Upper lobe of right lung (tissue), 1 donor: ENCODE measurements around the gene OR5H14. TPM values are rescaled to one million over a fixed set of nuclear protein-coding genes. Genes with fewer than 3 reads are reported as not detected.
"Not testable (repeated sequence)": the region's sequence is repeated elsewhere in the genome, so short reads cannot be mapped to it uniquely, and the experiment has no call there.

Experiments
- ATAC-seq: fragments of 200-7000 bp; cut with Tn5 transposase; one replicate; pipeline ENCODE4 v1.9.1; 2020; ENCODE audit warnings: mild to moderate bottlenecking, moderate library complexity
- DNase-seq: peaks from one replicate; pipeline ENCODE4 v3.0.0-alpha.2; 2020
- H3K27ac ChIP-seq: fragments of 200-600 bp; one replicate; pipeline ENCODE4 v1.8.0; 2022
- H3K27me3 ChIP-seq: fragments of 200-600 bp; one replicate; pipeline ENCODE4 v1.8.0; 2022; ENCODE audit warnings: mild to moderate bottlenecking
- H3K36me3 ChIP-seq: fragments of 200-600 bp; one replicate; pipeline ENCODE4 v1.8.0; 2022
- H3K4me1 ChIP-seq: fragments of 200-600 bp; one replicate; pipeline ENCODE4 v1.8.0; 2022
- H3K4me3 ChIP-seq: fragments of 200-600 bp; one replicate; pipeline ENCODE4 v1.8.0; 2022; ENCODE audit warnings: mild to moderate bottlenecking
- H3K9me3 ChIP-seq: fragments of 200-600 bp; one replicate; pipeline ENCODE4 v1.8.0; 2022
- intact Hi-C: fragments of 100-400 bp; cut with DNase I; formaldehyde crosslinking; loops from one replicate; pipeline ENCODE4 v1.11.0; 2022
- total RNA-seq: library from RNA; stranded (reverse); fragmentation: NEBNext Ultra II Directional; extraction: Animal tissue kit (Norgen Biotek cat#: 25700); gene quantifications from one replicate; pipeline ENCODE4 v1.2.1, GENCODE V29; 2021
- TF ChIP-seq, protein P1 (sequence below): fragments of 200-600 bp; IDR thresholded peaks from one replicate; pipeline ENCODE4 v1.8.0; 2022; ENCODE audit warnings: antibody characterized with exemption
- donor health status: DM: no; HTN: yes; CAD: no; lungs with severe emphysema.

OR5H14 gene
- total RNA-seq, 1 donor from 2014 or later, result not detected

DNA sequence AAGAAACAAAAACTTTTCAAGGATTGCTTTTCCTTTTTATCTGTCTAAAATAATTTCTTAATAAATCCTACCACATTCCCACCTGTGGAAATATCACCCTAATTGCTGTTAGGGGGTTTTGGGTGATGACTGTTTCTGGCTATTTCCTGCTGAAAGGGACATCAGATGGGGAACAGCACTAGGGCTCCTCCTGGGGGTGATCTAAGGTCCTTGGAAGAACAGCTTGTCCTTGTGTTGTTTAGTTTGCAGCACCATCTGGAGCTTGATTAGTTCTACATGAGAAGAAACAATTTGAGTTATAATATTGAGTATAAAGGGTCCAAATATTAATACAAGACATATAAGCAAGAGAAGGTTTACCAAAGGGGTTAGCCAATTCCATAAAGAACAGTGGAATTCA is 37.9 kb downstream of the OR5H14 start:
- ATAC-seq (peak; percentile 56), DNase-seq (no peak)
- intact Hi-C loops, result no loop called here
- no peaks in the 10 kb centered on the region for H3K9me3 ChIP-seq
- H3K27me3 ChIP-seq, result no peaks in the 10 kb centered on the region
- TF ChIP-seq, protein P1, sequence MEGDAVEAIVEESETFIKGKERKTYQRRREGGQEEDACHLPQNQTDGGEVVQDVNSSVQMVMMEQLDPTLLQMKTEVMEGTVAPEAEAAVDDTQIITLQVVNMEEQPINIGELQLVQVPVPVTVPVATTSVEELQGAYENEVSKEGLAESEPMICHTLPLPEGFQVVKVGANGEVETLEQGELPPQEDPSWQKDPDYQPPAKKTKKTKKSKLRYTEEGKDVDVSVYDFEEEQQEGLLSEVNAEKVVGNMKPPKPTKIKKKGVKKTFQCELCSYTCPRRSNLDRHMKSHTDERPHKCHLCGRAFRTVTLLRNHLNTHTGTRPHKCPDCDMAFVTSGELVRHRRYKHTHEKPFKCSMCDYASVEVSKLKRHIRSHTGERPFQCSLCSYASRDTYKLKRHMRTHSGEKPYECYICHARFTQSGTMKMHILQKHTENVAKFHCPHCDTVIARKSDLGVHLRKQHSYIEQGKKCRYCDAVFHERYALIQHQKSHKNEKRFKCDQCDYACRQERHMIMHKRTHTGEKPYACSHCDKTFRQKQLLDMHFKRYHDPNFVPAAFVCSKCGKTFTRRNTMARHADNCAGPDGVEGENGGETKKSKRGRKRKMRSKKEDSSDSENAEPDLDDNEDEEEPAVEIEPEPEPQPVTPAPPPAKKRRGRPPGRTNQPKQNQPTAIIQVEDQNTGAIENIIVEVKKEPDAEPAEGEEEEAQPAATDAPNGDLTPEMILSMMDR, result no peak
- H3K27ac ChIP-seq, result no peak overlapping the region
- no peaks in the 10 kb centered on the region for H3K4me1 ChIP-seq
- H3K4me3 ChIP-seq, result no peak overlapping the region
- no peaks in the 10 kb centered on the region for H3K36me3 ChIP-seq

DNA sequence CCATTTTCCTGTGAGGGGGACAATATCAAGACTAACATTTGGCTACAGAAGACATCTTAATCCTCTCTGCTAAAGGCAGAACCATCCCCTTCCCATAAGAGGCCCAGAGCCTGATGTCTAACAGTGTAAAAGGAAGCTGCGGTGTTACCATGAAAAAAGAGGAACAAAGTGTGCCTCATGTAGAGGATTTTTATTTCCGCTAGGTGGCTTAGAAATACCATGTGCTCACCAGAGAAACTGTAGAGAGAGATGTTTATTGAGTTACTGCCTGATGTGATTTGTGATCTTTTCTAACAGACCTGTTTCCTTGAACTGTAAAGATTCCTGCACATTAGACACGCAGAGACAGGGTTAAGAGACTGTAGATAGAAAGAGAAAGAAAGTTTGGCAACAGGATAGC is 41.3 kb downstream of the OR5H14 start:
- ATAC-seq, result peak; percentile 81
- Histone ChIP-seq H3K4me1 (no peaks in the 10 kb centered on the region), H3K36me3 (no peaks in the 10 kb centered on the region), H3K27me3 (no peaks in the 10 kb centered on the region), H3K4me3 (no peak overlapping the region), H3K27ac (no peak overlapping the region), H3K9me3 (no peaks in the 10 kb centered on the region)
- intact Hi-C loops, result no loop called here
- TF ChIP-seq, protein P1, result peak; percentile 23
- no peak for DNase-seq

DNA sequence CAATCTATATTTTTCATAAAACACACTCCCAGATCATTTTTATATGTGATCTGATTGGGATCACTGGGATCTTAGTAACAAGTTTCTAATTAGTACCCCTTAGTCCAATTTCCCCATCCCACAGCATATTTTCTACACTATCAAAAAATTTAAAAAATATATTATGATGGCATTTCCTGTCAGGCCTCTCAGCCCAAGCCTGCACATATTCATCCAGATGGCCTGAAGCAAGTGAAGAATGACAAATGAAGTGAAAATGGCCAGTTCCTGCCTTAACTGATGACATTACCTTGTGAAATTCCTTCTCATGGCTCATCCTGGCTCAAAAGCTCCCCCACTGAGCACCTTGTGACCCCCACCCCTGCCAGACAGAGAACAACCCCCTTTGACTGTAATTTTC is 43.6 kb downstream of the OR5H14 start:
- intact Hi-C loops, H3K4me1 ChIP-seq, H3K36me3 ChIP-seq, DNase-seq, H3K4me3 ChIP-seq, H3K9me3 ChIP-seq, ATAC-seq, H3K27me3 ChIP-seq, H3K27ac ChIP-seq: not testable (repeated sequence)

DNA sequence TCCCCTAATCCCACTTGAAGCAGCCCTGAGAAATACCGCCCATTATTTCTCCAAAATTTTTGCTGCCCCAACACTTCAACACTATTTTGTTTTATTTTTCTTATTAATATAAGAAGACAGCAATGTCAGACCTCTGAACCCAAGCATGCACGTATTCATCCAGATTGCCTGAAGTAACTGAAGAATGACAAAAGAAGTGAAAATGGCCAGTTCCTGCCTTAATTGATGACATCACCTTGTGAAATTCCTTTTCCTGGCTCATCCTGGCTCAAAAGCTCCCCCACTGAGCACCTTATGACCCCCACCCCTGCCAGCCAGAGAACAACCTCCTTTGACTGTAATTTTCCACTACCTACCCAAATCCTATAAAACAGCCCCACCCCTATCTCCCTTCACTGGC is 49.0 kb downstream of the OR5H14 start:
- H3K36me3 ChIP-seq, H3K4me3 ChIP-seq, H3K9me3 ChIP-seq, H3K4me1 ChIP-seq, ATAC-seq, DNase-seq, H3K27me3 ChIP-seq, H3K27ac ChIP-seq, intact Hi-C loops: not testable (repeated sequence)

DNA sequence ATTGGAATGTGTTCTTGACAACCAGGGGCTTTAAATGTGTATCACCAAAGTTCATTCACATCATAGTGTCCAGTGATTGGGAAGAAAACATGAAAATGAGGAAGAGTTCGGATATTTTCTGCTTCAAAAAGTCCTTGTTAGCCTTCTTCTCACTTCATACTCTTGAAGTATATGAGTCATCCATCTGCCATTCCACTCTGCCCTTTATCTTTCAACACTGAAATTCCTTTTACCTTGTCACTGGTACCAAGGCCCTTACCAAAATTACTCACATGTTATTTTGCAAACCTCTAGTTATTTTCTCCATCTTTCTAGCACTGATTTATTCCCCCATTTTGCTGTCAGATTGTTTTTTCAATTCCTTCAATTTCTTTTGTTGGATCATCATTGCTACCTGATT is 51.7 kb downstream of the OR5H14 start:
- no peak overlapping the region for H3K27ac ChIP-seq
- no peak overlapping the region for H3K4me3 ChIP-seq
- no peak for ATAC-seq
- no peak for DNase-seq
- H3K4me1 ChIP-seq, result no peaks in the 10 kb centered on the region
- H3K9me3 ChIP-seq, result no peaks in the 10 kb centered on the region
- intact Hi-C loops, result no loop called here
- H3K36me3 ChIP-seq, result no peaks in the 10 kb centered on the region
- no peaks in the 10 kb centered on the region for H3K27me3 ChIP-seq
- TF ChIP-seq, protein P1, result no peak

Other genes with a start within 250 kb of the OR5H14 start
- 20.5 TPM for gene RIOX2, start 175.0 kb upstream of the OR5H14 start, total RNA-seq
- not detected for gene GABRR3, start 112.2 kb upstream of the OR5H14 start, total RNA-seq
- not detected for gene OR5AC2, start 60.3 kb upstream of the OR5H14 start, total RNA-seq
- not detected for gene OR5H1, start 16.8 kb upstream of the OR5H14 start, total RNA-seq
- gene OR5H15, start 19.2 kb downstream of the OR5H14 start, total RNA-seq, result not detected
- gene OR5H6, start 116.8 kb downstream of the OR5H14 start, total RNA-seq, result not detected
- gene OR5H2, start 135.0 kb downstream of the OR5H14 start, total RNA-seq, result not detected
- not detected for gene OR5K4, start 206.4 kb downstream of the OR5H14 start, total RNA-seq
- not detected for gene OR5K3, start 243.2 kb downstream of the OR5H14 start, total RNA-seq